ENCODE data around the gene SUMF1.

The SUMF1 gene

GRCh38 chr3:4425707-4426106 lies 41.4 kb downstream of the SUMF1 start:
- DNase-seq: no peak
- Histone ChIP-seq H3K9me3 (no peaks in the 10 kb centered on the region), H3K4me1 (peaks cover 0 to 26% (median 9%) of the 10 kb centered on the region in 4 donors), H3K4me3 (no peak overlapping the region), H3K27me3 (no peaks in the 10 kb centered on the region), H3K36me3 (no peaks in the 10 kb centered on the region), H3K27ac (peak overlapping the region in 1 of 2 donors; percentile 23)
- intact Hi-C loops (cut with DNase I; ENCODE audit: low total_unique reads): loop anchor here (5.0 kb wide), 1 partner anchor 47 kb away; no protein-coding TSS in a partner anchor
- TF ChIP-seq CTCF (IDR thresholded peaks at IDR 0.05): no peak

DNA sequence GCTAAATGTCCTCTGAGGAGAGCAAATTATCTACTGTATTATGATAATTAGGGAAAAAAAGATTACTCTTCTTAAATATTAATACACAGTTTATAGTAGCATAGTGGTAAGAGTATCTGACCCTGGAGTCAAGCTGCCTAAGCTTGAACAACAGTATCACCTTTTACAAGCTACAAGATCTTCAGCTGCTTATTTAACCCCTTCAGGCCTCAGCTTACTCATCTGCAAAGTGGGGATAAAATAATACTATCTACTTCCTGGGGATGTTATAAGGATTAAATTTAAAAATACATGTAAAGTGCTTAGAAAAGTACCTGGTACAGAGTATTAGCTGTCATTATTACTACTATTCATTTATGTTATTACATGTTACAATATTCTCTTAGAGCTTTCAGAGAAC lies 42.0 kb downstream of the SUMF1 start:
- no peaks in the 10 kb centered on the region for H3K27me3 ChIP-seq
- intact Hi-C loops (cut with DNase I; ENCODE audit: low total_unique reads): loop anchor here (5.0 kb wide), 1 partner anchor 47 kb away; no protein-coding TSS in a partner anchor
- H3K27ac ChIP-seq: no peak overlapping the region
- no peak overlapping the region for H3K4me3 ChIP-seq
- peaks cover 0 to 26% (median 8%) of the 10 kb centered on the region in 4 donors for H3K4me1 ChIP-seq
- H3K36me3 ChIP-seq: no peaks in the 10 kb centered on the region
- no peak for DNase-seq
- TF ChIP-seq CTCF (IDR thresholded peaks at IDR 0.05): no peak
- H3K9me3 ChIP-seq: no peaks in the 10 kb centered on the region

- no peak for DNase-seq
- Histone ChIP-seq H3K4me3 (no peak overlapping the region), H3K27me3 (no peaks in the 10 kb centered on the region), H3K27ac (no peak overlapping the region), H3K36me3 (no peaks in the 10 kb centered on the region), H3K4me1 (peaks cover 0 to 37% (median 22%) of the 10 kb centered on the region in 4 donors), H3K9me3 (no peaks in the 10 kb centered on the region)
- TF ChIP-seq CTCF (IDR thresholded peaks at IDR 0.05): no peak
- intact Hi-C loops (cut with DNase I; ENCODE audit: low total_unique reads): no loop called here
Observed at GRCh38 chr3:4421121-4421520, 45.9 kb downstream of the SUMF1 start.

DNA sequence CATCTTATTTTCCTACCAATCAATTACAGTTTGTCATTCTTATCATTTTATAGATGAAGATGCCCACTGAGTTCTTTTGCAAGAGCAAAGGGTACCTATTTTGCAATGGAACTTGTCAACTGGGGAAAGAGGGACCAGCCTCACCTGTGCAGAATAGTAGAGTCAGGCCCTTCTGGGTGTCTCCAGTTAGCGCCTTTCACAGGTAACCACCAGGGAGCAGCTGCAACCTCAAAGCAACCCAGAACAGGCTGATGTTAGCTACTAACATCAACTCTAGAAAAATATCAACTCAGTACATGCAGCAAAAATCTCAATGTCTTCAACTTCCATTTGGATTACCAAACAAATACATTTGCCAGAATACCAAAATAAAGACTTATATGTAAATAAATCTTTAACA lies 47.1 kb downstream of the SUMF1 start:
- H3K9me3 ChIP-seq: no peaks in the 10 kb centered on the region
- H3K36me3 ChIP-seq: no peaks in the 10 kb centered on the region
- H3K4me1 ChIP-seq: peaks cover 0 to 36% (median 22%) of the 10 kb centered on the region in 4 donors
- H3K27ac ChIP-seq: peak overlapping the region in 1 of 2 donors; percentile 80
- no peaks in the 10 kb centered on the region for H3K27me3 ChIP-seq
- intact Hi-C loops (cut with DNase I; ENCODE audit: low total_unique reads): loop anchor here (5.0 kb wide), 1 partner anchor 167 kb away; no protein-coding TSS in a partner anchor
- H3K4me3 ChIP-seq: no peak overlapping the region
- TF ChIP-seq CTCF (IDR thresholded peaks at IDR 0.05): no peak
- DNase-seq: no peak

DNA sequence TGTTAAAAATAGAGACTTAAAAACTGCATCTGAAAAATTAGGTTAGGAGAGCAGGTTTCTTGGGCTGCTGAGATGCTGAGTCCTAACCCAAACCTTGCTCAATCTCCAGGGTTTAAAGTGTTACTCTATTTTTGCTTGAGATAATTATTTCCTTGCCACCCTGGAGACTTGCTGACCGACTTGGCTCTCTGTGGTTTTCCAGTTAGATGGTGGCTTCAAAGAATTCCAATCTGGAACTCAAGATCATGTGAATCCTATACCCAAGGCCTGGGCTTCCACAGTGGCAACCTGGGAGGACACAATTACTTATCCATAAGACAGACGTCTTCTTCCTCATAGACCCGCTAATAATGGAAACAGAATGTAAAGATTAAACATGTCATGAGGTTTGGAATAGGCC lies 47.7 kb downstream of the SUMF1 start:
- no peaks in the 10 kb centered on the region for H3K36me3 ChIP-seq
- TF ChIP-seq CTCF (IDR thresholded peaks at IDR 0.05): no peak
- H3K27me3 ChIP-seq: no peaks in the 10 kb centered on the region
- intact Hi-C loops (cut with DNase I; ENCODE audit: low total_unique reads): loop anchor here (5.0 kb wide), 1 partner anchor 168 kb away; no protein-coding TSS in a partner anchor
- H3K4me3 ChIP-seq: no peak overlapping the region
- peaks cover 0 to 36% (median 22%) of the 10 kb centered on the region in 4 donors for H3K4me1 ChIP-seq
- DNase-seq: no peak
- peak overlapping the region; percentile 80 to 82 for H3K27ac ChIP-seq
- no peaks in the 10 kb centered on the region for H3K9me3 ChIP-seq

DNA sequence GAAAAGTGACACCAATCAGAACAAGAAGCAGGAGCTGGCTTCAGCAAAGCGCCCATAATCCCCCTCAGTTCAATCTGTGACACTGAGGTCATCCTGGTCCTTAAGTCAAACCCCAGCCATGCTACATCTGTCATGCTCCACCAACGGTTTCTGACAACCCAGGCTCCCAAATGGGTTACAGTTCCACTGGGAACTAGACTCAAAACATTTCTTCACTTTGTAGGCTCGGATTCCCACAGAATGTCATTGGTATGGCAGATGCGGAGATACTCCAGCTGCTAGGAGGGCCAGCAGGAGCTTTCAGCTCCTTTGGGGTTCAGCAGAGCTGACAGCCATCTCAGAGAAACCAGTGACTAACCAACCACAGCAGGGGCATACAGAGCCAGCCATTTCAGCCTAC lies 48.9 kb downstream of the SUMF1 start:
- Histone ChIP-seq H3K36me3 (no peaks in the 10 kb centered on the region), H3K4me3 (no peak overlapping the region), H3K27ac (peak overlapping the region; percentile 80 to 82), H3K27me3 (no peaks in the 10 kb centered on the region), H3K9me3 (no peaks in the 10 kb centered on the region), H3K4me1 (peaks cover 0 to 36% (median 22%) of the 10 kb centered on the region in 4 donors)
- no peak for TF ChIP-seq CTCF (IDR thresholded peaks at IDR 0.05)
- intact Hi-C loops (cut with DNase I; ENCODE audit: low total_unique reads): loop anchor here (5.0 kb wide), 1 partner anchor 169 kb away; no protein-coding TSS in a partner anchor
- DNase-seq: no peak
